ENCODE data around the gene ADGRV1.

- TF ChIP-seq EP300 (IDR thresholded peaks at IDR 0.05; ENCODE audit: borderline replicate concordance) = no peak
- TF ChIP-seq TAF1 (IDR thresholded peaks at IDR 0.05; ENCODE audit: low read depth) = no peak
Measured at GRCh38 chr5:90833753-90834152, 275.2 kb downstream of the ADGRV1 start.
